Ramos (cell line): ENCODE results near the gene SH2D3A.
"Not testable (repeated sequence)": the region's sequence is repeated elsewhere in the genome, so short reads cannot be mapped to it uniquely, and the experiment has no call there.

ENCODE experiments used
- in situ Hi-C: fragments of 300-500 bp; cut with MboI; formaldehyde crosslinking; loops from one replicate; pipeline ENCODE4 v1.14.3; 2022; ENCODE audit warnings: low sequenced_read_pairs; ENCODE audit not compliant: unreplicated experiment

Gene SH2D3A

DNA sequence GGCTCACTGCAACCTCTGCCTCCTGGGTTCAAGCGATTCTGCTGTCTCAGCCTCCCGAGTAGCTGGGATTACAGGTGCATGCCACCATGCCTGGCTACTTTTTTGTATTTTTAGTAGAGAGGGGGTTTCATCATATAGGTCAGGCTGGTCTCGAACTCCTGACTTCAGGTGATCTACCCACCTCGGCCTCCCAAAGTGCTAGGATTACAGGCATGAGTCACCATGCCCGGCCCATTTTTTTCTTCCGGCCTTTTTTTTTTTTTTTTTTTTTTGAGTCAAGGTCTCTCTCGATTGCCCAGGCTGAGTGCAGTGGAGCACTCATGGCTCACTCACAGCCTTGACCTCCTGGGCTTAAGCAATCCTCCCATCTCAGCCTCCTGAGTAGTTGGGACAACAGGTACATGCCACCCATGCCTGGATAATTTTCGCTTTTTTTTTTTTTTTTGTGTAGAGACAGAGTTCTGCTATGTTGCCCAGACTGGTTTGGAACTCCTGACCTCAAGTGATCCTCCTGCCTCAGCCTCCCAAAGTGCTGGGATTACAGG, 4.9 kb downstream of the SH2D3A start:
- in situ Hi-C loops, result not testable (repeated sequence)

DNA sequence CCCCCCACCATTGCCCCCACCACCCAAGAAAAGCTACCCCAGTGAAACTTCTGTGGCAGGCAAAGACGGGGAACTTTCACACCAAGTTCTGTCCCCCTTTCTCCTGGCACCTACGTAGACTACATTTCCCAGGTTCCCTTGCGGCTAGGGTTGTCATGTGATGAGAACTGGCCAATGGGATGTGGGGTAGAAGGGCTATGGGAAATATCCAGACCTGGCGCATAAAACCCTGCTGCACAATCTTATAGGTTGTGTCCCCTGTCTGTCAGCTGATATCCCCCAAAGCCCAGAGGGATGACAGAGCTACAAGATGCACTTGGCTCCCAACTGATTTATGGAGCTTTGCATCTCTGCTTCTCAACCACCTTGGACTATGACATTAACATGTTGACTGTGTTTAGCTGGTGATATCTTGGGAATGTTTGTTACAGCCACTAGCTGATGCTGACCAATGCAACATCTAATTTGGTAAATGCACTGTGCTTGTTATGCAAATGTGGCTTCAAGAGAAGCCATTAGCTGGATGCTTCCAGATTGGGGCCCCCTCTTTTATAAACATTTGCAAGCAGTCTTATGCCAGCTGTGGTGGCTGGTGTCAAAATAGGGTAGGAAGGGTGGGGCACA, 6.1 kb downstream of the SH2D3A start:
- in situ Hi-C loops, result no loop called here

DNA sequence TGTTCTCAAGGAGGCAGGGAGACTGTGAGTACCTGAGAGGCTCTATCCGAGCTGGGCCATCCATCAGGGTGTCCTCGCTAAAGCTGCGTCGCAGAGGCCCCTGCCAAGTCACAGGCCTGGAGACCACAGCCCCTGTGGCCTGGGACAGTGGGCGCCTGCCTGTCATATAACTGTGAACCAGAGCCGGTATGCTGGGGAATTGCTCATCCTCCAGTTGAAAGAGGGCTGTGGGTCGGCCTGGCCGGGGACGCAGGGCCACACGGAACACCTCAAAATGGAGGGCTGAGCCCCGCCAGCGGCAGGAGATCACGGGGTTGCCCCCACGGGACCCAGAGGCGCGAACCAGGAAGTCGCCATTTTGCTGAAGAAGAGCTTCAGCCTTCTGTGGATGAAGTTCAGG, 6.6 kb downstream of the SH2D3A start:
- in situ Hi-C loops, result no loop called here

DNA sequence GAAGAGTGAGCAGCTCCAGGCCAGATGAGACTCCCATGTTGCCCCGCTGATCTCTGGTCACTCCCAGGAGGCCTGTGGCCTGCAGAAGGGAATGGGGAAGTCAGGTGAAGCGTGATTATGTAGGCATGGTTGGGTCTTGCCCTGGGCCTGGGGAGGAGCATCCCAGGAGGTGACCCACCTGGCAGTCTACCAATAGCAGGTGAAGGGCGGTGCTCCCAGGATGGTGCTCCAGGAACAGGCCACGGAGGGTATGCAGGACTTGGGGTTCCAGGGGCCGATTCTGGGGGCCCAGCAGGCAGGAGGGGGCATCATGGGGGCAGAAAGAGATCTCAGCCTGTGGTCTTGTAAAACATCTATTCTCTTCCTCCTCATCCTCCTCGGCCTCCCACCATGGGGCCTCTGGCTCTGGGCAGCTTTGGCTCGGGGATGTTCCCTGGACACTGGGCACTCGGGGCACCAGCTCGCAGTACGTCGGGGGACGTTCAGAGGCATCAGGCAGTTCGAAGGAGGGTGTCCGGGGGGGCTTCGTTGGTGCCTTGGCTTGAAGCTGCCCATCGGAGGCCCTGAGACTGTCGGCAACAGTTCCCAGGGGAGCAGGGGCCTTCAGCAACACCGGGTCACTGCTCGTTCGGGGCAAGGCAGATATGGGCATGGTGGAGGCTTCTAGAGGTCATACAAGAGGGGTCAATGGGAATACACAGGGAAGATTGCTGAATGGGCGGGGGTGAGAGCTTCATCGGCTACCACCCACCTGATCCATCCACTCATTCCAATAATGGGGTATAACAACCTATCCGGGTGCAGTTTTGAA, 12.4 kb downstream of the SH2D3A start:
- in situ Hi-C loops, result no loop called here

DNA sequence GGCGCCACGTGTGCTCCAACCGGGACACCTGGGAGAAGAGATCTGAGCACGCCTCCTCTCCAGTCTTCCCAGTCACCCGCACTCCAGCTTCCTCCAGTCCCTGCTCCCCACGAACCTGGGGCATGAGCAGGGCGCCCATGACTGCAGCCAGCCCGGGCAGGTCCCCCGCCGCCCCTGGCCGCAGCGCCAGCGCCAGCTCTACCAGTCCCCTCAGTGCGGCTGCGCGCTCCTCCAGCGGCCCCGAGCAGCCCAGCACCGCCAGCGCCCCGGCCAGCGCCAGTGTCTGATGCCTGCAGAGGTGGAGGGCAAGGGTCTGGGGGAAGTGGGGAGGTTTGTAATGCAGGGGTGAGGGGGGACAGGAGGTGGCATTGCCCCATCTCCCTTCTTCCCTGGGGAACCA, 13.1 kb downstream of the SH2D3A start:
- in situ Hi-C loops, result no loop called here

DNA sequence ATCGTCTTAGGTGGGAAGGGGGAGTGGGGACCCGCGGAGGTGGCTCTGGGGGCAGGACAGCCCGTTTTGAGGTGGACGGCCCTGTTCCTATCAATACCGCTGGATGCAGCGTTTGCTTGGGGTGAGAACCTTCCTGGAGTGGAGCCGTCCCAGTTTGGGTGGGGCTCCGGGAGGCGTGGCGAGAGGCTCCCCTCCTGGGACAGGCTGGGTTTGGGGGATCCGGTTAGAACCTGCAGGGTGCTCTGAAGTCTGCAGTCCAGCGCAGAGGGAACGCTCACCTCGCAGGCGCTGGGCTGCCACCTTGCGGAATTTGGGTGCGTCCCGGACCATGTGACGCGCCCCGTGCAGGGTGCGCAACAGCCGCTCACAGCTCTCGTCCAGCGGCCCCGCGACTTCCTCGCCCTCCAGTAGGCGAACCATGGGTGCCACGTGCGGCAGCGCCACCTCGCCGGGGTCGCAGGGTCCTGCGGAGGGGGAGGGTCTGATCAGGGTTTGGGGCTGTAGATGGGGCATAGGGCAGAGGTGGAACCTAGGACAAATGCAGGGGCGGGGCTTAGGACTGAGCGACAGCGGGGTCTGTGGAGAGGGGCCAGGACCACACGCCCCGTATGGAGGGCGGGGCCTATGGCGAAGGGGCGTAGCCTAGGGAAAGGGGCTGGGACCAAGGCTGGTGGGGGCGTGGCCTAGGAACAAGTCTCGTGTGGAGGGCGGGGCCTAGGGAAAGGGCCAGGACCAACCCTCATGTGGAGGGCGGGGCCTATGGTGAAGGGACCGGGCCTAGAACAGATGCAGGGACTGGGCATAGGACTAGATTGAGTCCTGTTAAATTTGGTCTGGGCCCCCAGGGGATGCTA, 13.8 kb downstream of the SH2D3A start:
- in situ Hi-C loops, result no loop called here

DNA sequence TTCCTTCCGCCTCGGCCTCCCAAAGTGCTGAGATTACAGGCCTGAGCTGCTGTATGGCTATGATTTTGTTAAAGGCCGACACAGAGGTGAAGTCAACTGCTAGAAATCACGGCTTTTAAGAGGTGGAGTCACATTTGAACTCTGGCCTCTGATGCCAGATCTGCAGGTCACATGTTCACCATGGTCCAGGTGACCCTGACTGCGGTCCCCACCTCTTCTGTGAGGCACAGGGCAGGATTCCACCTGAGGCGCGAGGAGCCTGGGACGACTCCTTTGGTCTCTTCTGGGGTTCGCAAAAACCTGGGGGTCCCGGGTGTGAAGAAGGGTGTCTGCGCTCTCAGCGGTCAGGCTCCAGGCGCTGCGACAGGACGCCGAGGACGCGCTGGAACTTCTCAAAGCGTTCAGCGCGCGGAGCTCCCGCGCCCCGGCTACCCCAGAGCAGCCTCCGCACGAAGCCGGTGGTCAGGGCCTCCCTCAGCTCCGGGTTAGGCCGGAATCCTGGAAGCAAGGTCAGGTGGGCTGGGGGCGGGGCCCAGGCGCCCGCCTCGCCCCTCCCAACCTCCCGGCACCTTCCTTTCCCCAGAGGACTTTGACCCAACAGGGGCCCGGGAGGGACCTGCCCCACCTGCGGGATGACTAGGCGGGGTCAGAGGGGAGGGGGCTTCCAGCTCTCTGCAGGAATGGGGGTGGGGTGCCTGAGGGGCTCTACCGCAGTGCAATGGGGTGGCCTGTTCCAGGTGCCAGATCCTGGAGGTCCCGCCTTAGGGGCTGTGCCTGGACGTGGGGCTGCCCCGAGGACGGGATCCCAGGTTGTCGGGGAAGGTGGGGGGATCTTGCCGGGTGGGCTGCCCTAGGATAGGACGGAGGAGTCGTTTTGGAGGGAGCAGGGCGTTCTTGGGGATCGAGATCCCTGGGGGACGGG, 14.7 kb downstream of the SH2D3A start:
- in situ Hi-C loops, result no loop called here

DNA sequence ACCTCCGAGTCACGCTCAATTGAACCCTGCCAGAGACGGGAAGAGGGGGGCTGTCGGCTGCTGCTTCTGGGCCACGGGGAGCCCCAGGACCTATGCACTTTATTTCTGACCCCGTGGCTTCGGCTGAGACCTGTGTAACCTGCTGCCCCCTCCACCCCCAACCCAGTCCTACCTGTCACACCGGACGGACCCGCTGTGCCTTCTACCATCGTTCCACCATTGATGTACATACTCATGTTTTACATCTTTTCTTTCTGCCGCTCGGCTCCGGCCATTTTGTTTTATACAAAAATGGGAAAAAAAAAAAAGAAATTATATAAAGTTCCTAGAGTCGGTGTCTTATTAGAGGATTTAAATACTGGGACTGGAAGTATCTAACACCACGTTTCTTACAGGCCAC, 16.0 kb downstream of the SH2D3A start:
- in situ Hi-C loops, result no loop called here

DNA sequence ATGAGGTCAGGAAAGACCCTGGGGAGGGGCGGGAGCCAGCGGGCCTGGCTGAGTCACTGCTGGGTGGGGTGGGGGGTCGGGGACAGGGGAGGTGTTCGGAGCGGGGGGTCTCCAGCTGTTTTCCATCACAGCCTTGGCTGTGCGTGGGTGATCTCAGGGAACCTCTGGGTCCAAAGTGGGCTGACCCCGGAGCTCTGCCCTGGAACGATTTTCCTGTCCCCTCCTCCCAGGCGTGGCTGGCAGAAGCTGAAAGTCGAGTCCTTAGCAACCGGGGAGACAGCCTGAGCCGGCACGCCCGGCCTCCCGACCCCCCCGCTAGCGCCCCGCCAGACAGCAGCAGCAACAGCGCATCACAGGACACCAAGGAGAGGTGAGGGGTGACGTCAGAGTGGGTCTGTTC, 17.2 kb downstream of the SH2D3A start:
- in situ Hi-C loops, result no loop called here

DNA sequence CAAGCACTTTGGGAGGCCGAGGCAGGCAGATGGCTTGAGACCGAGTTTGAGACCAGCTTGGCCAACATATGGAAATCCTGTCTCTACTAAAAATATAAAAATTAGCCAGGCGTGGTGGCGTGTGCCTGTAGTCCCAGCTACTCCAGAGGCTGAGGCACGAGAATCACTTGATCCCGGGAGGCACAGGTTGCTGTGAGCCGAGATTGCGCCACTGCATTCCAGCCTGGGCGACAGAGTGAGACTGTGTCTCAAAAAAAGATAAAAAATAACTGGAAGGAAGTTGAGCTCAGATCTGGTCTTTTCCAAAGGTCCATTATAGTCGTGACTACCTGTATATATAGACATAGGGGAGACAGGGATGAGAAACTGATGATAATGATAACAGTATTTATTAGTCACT, 18.7 kb downstream of the SH2D3A start:
- in situ Hi-C loops, result not testable (repeated sequence)

DNA sequence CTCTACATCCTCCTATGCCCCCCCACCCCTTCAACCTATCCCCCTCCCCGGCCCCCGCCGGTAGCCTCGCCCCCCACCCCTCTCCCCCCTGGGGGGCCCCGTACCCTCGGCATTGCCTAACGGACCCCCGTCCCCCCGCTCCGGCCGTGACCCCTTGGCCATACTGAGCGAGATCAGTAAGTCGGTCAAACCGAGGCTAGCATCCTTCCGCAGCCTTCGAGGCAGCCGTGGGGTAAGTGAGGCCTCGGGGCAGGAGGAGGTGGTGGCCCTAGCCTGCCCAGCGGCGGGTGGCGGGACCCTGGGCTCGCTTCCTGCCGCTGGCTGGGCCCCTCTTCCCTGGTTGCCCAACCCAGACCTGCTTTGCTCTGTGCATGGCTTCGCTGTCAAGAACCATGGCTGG, 21.3 kb downstream of the SH2D3A start:
- in situ Hi-C loops, result no loop called here

DNA sequence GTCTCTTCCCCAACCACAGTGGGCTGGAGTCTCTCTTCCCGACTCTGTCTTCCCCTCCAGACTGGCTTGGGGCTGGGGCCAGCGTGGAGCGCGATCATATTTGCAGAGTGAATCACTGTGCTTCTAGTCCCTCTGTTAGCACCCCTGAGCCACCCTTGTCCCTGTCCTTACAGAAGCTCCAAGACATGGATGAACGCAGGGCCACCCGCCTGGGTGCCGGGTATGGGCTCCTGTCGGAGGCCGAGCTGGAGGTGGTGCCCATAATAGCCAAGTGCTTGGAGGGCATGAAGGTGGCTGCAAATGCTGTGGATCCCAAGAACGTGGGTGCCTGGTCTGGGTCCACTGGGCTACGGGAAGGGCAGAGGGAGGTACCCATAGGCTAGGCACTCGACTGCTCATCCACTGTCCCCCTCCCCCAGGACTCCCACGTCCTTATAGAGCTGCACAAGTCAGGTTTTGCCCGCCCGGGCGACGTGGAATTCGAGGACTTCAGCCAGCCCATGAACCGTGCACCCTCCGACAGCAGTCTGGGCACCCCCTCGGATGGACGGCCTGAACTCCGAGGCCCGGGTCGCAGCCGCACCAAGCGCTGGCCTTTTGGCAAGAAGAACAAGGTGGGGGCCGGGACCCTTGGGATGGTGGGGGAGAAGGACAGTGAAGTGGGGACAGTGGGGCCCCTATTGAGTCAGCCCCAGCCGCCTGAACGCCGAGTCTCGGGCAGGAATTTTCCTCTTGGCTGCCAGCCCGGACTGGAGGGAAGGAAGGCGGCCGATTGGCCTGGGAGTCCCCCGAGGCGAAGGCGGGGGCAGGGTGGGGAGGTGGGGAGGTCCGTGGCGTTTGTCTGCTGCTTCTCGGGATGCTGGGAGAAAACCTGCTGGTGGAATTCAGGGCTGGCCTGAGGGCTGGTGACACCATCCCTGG, 22.6 kb downstream of the SH2D3A start:
- in situ Hi-C loops, result no loop called here

DNA sequence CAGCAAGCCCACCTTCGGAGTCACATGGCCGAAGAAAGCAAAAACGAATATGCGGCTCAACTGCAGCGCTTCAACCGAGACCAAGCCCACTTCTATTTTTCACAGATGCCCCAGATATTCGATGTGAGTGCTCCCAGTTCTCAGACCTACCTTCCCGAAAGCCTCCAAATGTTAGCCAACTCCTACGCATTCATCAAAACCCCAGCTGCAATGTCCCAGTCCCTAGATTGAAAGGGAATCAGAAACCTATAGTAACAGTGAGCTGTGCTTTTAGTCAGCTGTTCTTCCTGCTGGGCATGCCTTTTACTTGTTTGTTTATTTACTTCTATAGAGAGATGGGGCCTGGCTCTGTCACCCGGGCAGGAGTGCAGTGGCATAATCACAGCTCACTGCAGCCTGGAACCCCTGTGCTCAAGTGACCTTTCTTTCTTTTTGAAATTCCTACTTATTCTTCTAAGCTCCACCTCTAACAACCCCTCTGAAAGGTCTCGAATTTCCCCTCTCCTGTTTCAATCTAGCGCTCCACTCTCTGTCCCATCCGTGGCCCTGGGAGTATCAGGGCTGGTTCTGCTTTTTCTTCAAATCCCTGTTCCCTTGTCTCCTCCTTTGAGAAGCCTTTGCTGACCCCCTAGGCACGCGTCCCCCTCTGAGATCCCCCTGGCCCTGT, 23.4 kb downstream of the SH2D3A start:
- in situ Hi-C loops, result no loop called here

DNA sequence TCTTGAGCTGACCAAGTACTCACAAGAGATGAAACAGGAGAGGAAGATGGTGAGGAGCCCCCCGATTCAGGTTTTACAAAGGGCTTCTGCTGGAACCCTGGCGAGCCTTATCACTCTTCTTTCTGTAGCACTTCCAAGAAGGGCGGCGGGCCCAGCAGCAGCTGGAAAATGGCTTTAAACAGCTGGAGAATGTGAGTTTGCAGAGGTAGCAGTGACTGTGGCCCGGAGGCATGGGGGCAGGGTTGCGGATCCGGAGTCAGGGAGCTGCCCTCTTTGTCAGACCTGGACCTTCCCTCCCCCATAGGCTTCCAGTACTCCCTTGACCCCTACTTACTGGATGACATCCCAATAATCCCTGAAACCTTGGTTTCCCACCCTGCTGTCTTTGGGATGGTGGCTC, 24.2 kb downstream of the SH2D3A start:
- in situ Hi-C loops, result no loop called here

DNA sequence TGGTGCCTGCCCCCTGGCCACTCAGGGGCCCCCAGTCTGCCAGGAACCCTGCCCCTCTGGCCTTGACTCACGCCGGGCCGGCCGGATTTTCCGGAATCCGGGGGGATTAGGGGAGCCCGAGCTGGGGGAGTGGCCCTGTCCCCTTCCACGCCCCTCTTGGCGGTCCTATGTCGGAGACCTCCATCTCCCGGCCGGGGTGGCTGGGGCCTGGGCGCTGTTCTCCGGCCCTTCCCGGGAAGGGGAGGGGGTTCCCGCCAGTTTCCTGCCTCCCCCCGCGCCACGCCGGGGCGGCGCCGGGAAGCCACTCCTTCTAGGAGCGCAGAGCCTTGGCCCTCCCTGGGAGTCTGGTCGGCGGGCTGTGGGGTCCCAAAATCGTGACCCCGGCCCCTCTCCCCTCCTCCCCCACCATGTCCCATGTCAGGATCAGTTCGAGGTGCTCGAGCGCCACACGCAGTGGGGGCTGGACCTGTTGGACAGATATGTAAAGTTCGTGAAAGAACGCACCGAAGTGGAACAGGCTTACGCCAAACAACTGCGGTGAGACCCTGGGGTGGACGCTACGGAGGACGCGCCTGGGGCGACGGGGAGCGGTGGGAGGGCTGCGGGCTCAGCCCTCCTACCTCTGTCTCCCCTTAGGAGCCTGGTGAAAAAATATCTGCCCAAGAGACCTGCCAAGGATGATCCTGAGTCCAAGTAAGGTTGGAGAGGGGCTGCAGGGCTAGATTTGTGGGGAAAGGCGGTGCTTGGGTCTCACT, 26.5 kb downstream of the SH2D3A start:
- in situ Hi-C loops, result no loop called here

DNA sequence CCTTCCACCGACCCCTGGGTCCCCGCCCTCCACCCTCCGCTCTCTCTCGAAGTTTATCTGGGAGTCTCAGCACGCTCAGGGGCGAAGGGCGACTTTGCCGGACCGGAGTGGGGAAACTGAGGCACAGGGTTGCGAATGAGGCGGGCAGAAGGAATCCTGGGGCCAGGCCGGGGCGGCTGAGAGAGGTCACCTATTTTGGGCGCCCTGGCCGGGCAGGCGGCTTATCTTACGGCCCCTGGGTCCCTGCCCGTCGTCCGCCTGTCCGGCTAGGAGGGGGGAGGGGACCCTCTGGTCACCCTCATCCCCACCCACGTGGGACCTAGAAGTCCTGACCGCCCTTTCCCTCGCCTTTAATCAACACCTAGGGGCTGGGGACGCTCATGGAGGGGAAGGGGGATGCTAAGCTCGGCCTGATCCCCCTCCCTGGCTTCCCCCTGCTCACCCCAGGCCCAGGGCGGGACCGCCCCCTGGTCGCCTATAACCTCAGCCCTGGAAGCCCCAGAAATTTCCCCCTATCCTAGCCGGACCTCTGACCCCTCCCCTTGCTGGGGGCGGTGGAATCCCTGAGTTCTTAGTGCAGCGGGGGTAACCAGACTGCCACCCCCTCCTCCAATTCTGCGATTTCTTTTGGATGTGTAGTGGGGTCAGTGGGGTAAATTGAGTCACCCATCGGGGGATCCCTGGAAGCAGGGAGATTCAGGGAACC, 27.2 kb downstream of the SH2D3A start:
- in situ Hi-C loops, result loop anchor here (5.0 to 10.0 kb wide), 2 partner anchors 122 to 225 kb away; no protein-coding TSS in a partner anchor

DNA sequence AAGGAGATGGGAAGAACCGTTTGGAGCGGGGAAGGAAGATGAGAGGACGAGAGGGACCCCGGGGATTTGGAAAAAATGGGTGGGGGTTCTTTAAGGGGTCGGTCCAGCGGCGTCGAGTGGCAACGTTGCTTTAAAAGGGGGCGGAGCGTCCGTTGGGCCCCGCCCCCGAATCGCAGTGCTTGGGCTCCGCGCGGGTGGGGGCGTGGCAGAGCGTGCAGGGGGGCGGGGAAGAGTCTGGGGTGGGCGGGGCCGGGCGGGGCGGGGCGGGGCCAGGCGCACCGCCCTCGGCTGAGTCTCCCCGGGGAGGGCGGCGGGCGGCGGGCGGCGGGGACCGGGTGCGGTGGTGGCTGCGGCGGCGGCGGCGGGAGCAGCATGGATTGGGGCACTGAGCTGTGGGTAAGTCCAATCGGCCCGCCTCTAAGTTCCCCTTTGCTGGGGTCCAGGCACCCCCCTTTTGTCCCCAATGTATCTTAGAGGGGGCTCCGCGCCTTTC, 27.8 kb downstream of the SH2D3A start, which contains the start of gene TRIP10:
TRIP10 (plus strand) TSS at position 291 of the 493 bp plus-strand sequence; CDS start at position 373, 82 bp downstream.
- in situ Hi-C loops, result loop anchor here (5.0 to 10.0 kb wide), 2 partner anchors 123 to 225 kb away; no protein-coding TSS in a partner anchor
